ENCODE data around the gene SH3PXD2A. TPM values are rescaled to one million over a fixed set of nuclear protein-coding genes. Genes with fewer than 3 reads are reported as not detected.

The SH3PXD2A gene
- total and polyA plus RNA-seq, 10 of the 15 experiments (the other 5 are each of a cell fraction or from before 2014, with no cell fraction given) = 0.63 to 14.0 (median 4.4) TPM

GRCh38 chr10:103637927-103638557 is 217.3 kb downstream of the SH3PXD2A start (continued):
- no peak for TF ChIP-seq ZBTB40 (IDR thresholded peaks at IDR 0.05; ENCODE audit: borderline replicate concordance)
- TF ChIP-seq MLLT1 (IDR thresholded peaks at IDR 0.05) = no peak
- no peak for TF ChIP-seq MYB (IDR thresholded peaks at IDR 0.05; ENCODE audit: borderline replicate concordance, low read depth, low read length)
- TF ChIP-seq SUPT20H (IDR thresholded peaks at IDR 0.05; ENCODE audit: borderline replicate concordance, control insufficient read depth, low read depth, low read length) = no peak
- no peak for TF ChIP-seq NKRF (conservative IDR thresholded peaks at IDR 0.05)
- no peak for TF ChIP-seq POLR2AphosphoS5 (IDR thresholded peaks at IDR 0.05; ENCODE audit: low read length)
- no peak for TF ChIP-seq ZNF24 (IDR thresholded peaks at IDR 0.05)
- no peak for TF ChIP-seq ZZZ3 (IDR thresholded peaks at IDR 0.05; ENCODE audit: control insufficient read depth, insufficient read length, low read depth)
- TF ChIP-seq ATF7 (IDR thresholded peaks at IDR 0.05; ENCODE audit: low read depth) = no peak
- TF ChIP-seq RELB (IDR thresholded peaks at IDR 0.05; ENCODE audit: low read depth) = no peak

Measured in GM12878 (cell line).